ENCODE results near the gene PROZ. TPM values are rescaled to one million over a fixed set of nuclear protein-coding genes. Genes with fewer than 3 reads are reported as not detected.

Gene PROZ
- total RNA-seq, 1 experiment from 2014 or later = not detected

- Histone ChIP-seq H3K23ac (ENCODE audit: insufficient read length, low read depth, low read length) (no peak overlapping the region), H3K27ac (ENCODE audit: insufficient read length, low read depth, low read length) (no peak overlapping the region), H3K4me1 (ENCODE audit: insufficient read depth, low read length) (no peaks in the 10 kb centered on the region), H4K20me1 (ENCODE audit: control insufficient read depth, insufficient read depth, insufficient read length) (no peaks in the 10 kb centered on the region), H3T11ph (ENCODE audit: low read length) (no peak overlapping the region), H3K9ac (ENCODE audit: extremely low read depth, insufficient read length, low read length) (no peak overlapping the region), H3K14ac (ENCODE audit: insufficient read depth, low read length) (no peak overlapping the region; the same call in 1 of the 2 replicates), H3K27me3 (ENCODE audit: insufficient read depth, low read length) (no peaks in the 10 kb centered on the region), H2BK15ac (ENCODE audit: low read depth, low read length) (no peak overlapping the region), H3K9me3 (ENCODE audit: control insufficient read depth, low read depth, low read length) (no peaks in the 10 kb centered on the region), H3K18ac (ENCODE audit: insufficient read length, low read depth, low read length) (no peak overlapping the region), H3K4ac (ENCODE audit: low read depth, low read length) (no peak overlapping the region), H3K79me1 (ENCODE audit: insufficient read depth, low read depth, low read length, poor library complexity, severe bottlenecking) (no peaks in the 10 kb centered on the region), H3K79me2 (ENCODE audit: insufficient read depth, low read length) (no peaks in the 10 kb centered on the region), H2BK12ac (ENCODE audit: insufficient read length, low read depth, low read length) (no peak overlapping the region), H4K5ac (ENCODE audit: insufficient read length, low read depth, low read length) (no peak overlapping the region), H2AFZ (ENCODE audit: low read length) (no peak overlapping the region), H3K4me2 (ENCODE audit: insufficient read depth, insufficient read length, low read length) (no peak overlapping the region), H2BK120ac (ENCODE audit: low read depth, low read length, poor library complexity, severe bottlenecking) (no peak overlapping the region), H2BK5ac (ENCODE audit: insufficient read length, low read length) (no peak overlapping the region), H4K8ac (replicated peaks; ENCODE audit: insufficient read length, low read depth, low read length) (no peak overlapping the region), H3K56ac (ENCODE audit: insufficient read length, low read depth, low read length) (no peak overlapping the region), H2BK20ac (ENCODE audit: low read depth, low read length, poor library complexity, severe bottlenecking) (no peak overlapping the region), H2AK5ac (ENCODE audit: insufficient read length, low read length) (no peak overlapping the region), H4K91ac (ENCODE audit: insufficient read length, low read depth, low read length) (no peak overlapping the region), H3K23me2 (ENCODE audit: insufficient read length, low read depth, low read length, poor library complexity, severe bottlenecking) (no peaks in the 10 kb centered on the region)
- Mint-ChIP-seq H3K27ac (no peak overlapping the region; a peak in 1 of 7 replicates), H3K4me3 (no peak overlapping the region), H3K9me3 (no peaks in the 10 kb centered on the region), H3K27me3 (ENCODE audit: low read depth) (no peaks in the 10 kb centered on the region), H3K4me1 (peaks cover 14 to 27% of the 10 kb centered on the region in 2 experiments), H3K36me3 (ENCODE audit: insufficient read depth in 1 of 3, low read depth in 3 of 3) (no peaks in the 10 kb centered on the region)
- DNase-seq = peak; percentile 25
- no peak for TF ChIP-seq CTCF (conservative IDR thresholded peaks at IDR 0.05)
- no CpG with 5 or more reads among the region's 18 CpGs for WGBS (ENCODE audit: extremely low coverage, insufficient read length, low lambda C conversion rate)
Observed at GRCh38 chr13:113141601-113141970, 16.9 kb upstream of the PROZ start.

Measured in H9 (cell line).